GM12801 (cell line): ENCODE measurements around the gene TMEM92.

ENCODE experiments used
- CTCF ChIP-seq: IDR thresholded peaks from one replicate; pipeline ENCODE4 v1.5.1; 2011; ENCODE audit warnings: control low read depth; ENCODE audit not compliant: insufficient read length; ENCODE audit errors: extremely low read depth

TMEM92 gene

DNA sequence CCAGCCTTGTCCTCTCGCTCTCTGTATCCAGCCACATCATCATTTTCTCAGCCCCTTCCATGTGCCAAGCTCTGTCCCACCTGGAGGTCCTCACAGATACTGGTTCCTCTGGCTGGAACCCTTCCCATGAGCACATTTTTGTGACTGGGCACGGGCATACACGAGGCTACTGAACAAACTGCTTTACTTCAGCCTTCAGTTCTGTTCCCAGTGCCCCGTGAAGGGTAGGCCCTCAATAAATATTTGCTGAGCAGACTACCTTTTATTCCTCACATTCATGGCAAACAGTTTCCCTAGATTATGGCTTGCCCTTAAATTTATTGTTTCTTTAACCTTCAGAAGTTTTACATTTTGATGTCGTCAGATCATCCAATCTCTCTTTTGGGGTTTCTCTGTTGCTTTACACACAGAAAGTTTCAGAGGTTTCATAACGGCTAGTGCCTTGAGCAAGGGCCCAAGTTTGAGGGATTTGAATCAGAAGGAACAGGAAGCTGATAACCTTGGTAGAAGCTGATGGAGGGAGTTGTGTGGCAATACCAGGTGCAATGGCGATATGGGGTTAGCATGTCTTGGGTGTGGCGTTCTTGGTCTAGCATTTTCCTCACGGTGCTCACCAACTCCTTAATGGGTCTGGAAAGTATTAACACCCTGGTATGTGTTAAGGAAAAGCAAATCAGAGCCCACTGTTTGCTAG lies 27.8 kb downstream of the TMEM92 start:
- no peak for TF ChIP-seq CTCF

- no peak for TF ChIP-seq CTCF
Observed at GRCh38 chr17:50303051-50303450, 28.8 kb downstream of the TMEM92 start.

- no peak for TF ChIP-seq CTCF
Observed at GRCh38 chr17:50303596-50303995, 29.3 kb downstream of the TMEM92 start.

- no peak for TF ChIP-seq CTCF
Observed at GRCh38 chr17:50304781-50305404, 30.6 kb downstream of the TMEM92 start.

DNA sequence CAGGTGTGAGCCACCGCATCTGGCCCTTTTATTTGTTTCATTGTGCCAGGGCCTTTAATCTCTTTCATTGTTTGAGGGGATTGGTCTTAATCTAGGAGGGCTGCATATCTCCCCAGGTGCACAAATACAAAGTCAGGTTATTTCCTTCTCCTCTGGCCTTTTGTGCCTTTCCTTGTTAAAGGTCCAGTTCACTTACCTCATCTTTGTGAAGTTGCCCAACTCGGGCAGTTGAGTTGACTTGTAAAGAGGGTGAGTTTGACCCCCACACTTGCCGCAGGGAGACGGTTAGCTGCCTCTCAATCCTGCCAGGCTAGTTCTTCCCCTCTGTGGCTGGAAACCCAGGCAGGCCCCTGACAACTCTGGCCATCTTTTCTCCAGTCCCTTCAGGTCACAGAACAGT lies 33.4 kb downstream of the TMEM92 start:
- no peak for TF ChIP-seq CTCF

DNA sequence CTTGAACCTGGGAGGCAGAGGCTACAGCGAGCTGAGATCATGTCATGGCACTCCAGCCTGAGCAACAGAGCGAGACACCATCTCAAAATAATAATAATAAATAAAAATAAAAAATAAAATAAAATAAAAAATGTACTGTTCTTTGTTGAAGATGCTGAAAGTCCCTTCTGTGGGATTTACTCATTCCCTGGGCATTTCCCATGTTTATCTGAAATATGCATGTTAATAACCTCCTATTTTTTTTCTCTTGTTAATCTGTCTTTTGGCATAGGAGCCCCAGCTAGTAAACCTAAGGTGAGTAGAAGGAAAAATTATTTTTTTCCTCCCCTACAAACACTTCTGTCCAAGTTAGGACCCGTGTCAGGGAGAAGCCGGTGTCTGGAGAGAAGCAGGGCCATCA lies 34.4 kb downstream of the TMEM92 start:
- no peak for TF ChIP-seq CTCF

- TF ChIP-seq CTCF: no peak
Observed at GRCh38 chr17:50310455-50311111, 36.3 kb downstream of the TMEM92 start.
